Fibroblast of gingiva (primary cell): ENCODE data around the gene CTBP2.

ENCODE experiments used
- DNase-seq: peaks from one replicate; pipeline ENCODE4 v3.0.0-alpha.2; 2011; ENCODE audit warnings: low read depth

The CTBP2 gene

GRCh38 chr10:125106586-125106985 is 53.8 kb downstream of the CTBP2 start:
- no peak for DNase-seq

- DNase-seq, result no peak
Observed at GRCh38 chr10:125105706-125106255, 54.6 kb downstream of the CTBP2 start.

GRCh38 chr10:125105155-125105554 is 55.2 kb downstream of the CTBP2 start:
- no peak for DNase-seq

GRCh38 chr10:125104559-125104958 is 55.8 kb downstream of the CTBP2 start:
- no peak for DNase-seq

- DNase-seq, result no peak
Observed at GRCh38 chr10:125103924-125104323, 56.4 kb downstream of the CTBP2 start.

GRCh38 chr10:125103466-125103865 is 56.9 kb downstream of the CTBP2 start:
- no peak for DNase-seq

GRCh38 chr10:125102821-125103220 is 57.5 kb downstream of the CTBP2 start:
- no peak for DNase-seq

GRCh38 chr10:125102246-125102645 is 58.1 kb downstream of the CTBP2 start:
- peak; percentile 36 for DNase-seq

GRCh38 chr10:125101581-125101980 is 58.8 kb downstream of the CTBP2 start:
- DNase-seq, result no peak

GRCh38 chr10:125101049-125101448 is 59.3 kb downstream of the CTBP2 start:
- DNase-seq, result no peak

GRCh38 chr10:125097409-125098070 is 62.8 kb downstream of the CTBP2 start:
- DNase-seq, result no peak

GRCh38 chr10:125096975-125097374 is 63.4 kb downstream of the CTBP2 start:
- DNase-seq, result no peak

GRCh38 chr10:125096371-125096770 is 64.0 kb downstream of the CTBP2 start:
- no peak for DNase-seq

- no peak for DNase-seq
Observed at GRCh38 chr10:125095776-125096175, 64.6 kb downstream of the CTBP2 start.

- no peak for DNase-seq
Observed at GRCh38 chr10:125095228-125095627, 65.1 kb downstream of the CTBP2 start.

- DNase-seq, result no peak
Observed at GRCh38 chr10:125094806-125095205, 65.6 kb downstream of the CTBP2 start.

- DNase-seq, result no peak
Observed at GRCh38 chr10:125093974-125094705, 66.2 kb downstream of the CTBP2 start.

GRCh38 chr10:125093199-125093973 is 67.0 kb downstream of the CTBP2 start:
- peak; percentile 69 for DNase-seq

- DNase-seq, result no peak
Observed at GRCh38 chr10:125092564-125093031, 67.8 kb downstream of the CTBP2 start.

GRCh38 chr10:125091891-125092290 is 68.5 kb downstream of the CTBP2 start:
- no peak for DNase-seq

- DNase-seq, result no peak
Observed at GRCh38 chr10:125089469-125089868, 70.9 kb downstream of the CTBP2 start.

GRCh38 chr10:125087897-125088215 is 72.5 kb downstream of the CTBP2 start:
- DNase-seq, result no peak
